ENCODE measurements around the gene CTTNBP2NL. TPM values are rescaled to one million over a fixed set of nuclear protein-coding genes. Genes with fewer than 3 reads are reported as not detected.

Gene CTTNBP2NL
- total and polyA plus RNA-seq, 2 experiments from 2014 or later: 10.2 to 16.4 TPM

GRCh38 chr1:112444269-112444668, 48.3 kb downstream of the CTTNBP2NL start:
- H3K9me3 ChIP-seq (ENCODE audit: low read depth): no peaks in the 10 kb centered on the region
- no peaks in the 10 kb centered on the region for H3K9me2 ChIP-seq (replicated peaks; ENCODE audit: insufficient read depth)
- no peaks in the 10 kb centered on the region for H3K27me3 ChIP-seq
- no peak overlapping the region for H3K4me2 ChIP-seq
- DNase-seq (ENCODE audit: low spot score): no peak
- H3K27ac ChIP-seq: no peak overlapping the region
- no peaks in the 10 kb centered on the region for H3K36me3 ChIP-seq (replicated peaks; ENCODE audit: insufficient read depth, low read depth)
- H2AFZ ChIP-seq: no peak overlapping the region
- TF ChIP-seq EZH2phosphoT487 (IDR thresholded peaks at IDR 0.05; ENCODE audit: low read depth, severe bottlenecking, unreplicated experiment) (no peak), EZH2 (IDR thresholded peaks at IDR 0.05; ENCODE audit: borderline replicate concordance) (no peak), CTCF (IDR thresholded peaks at IDR 0.05; ENCODE audit: poor library complexity) (no peak)
- H4K20me1 ChIP-seq (ENCODE audit: insufficient read depth, poor library complexity, severe bottlenecking): no peaks in the 10 kb centered on the region
- no peak overlapping the region for H3K4me3 ChIP-seq
- H3K79me2 ChIP-seq: peaks cover 41% of the 10 kb centered on the region
- 58% methylated on average over 1 of the region's 1 CpG for WGBS (ENCODE audit: low lambda C conversion rate, missing lambda C conversion rate)
- H3K4me1 ChIP-seq (ENCODE audit: insufficient read depth): no peaks in the 10 kb centered on the region

- no peak overlapping the region for H3K27ac ChIP-seq
- no peaks in the 10 kb centered on the region for H3K9me2 ChIP-seq (replicated peaks; ENCODE audit: insufficient read depth)
- peaks cover 30% of the 10 kb centered on the region for H3K79me2 ChIP-seq
- H2AFZ ChIP-seq: no peak overlapping the region
- DNase-seq (ENCODE audit: low spot score): no peak
- no peak for TF ChIP-seq EZH2 (IDR thresholded peaks at IDR 0.05; ENCODE audit: borderline replicate concordance)
- TF ChIP-seq CTCF (IDR thresholded peaks at IDR 0.05; ENCODE audit: poor library complexity): no peak
- TF ChIP-seq EZH2phosphoT487 (IDR thresholded peaks at IDR 0.05; ENCODE audit: low read depth, severe bottlenecking, unreplicated experiment): no peak
- H3K36me3 ChIP-seq (replicated peaks; ENCODE audit: insufficient read depth, low read depth): no peaks in the 10 kb centered on the region
- H3K4me3 ChIP-seq: no peak overlapping the region
- H4K20me1 ChIP-seq (ENCODE audit: insufficient read depth, poor library complexity, severe bottlenecking): no peaks in the 10 kb centered on the region
- 90% methylated on average over 1 of the region's 1 CpG for WGBS (ENCODE audit: low lambda C conversion rate, missing lambda C conversion rate)
- H3K4me2 ChIP-seq: no peak overlapping the region
- H3K27me3 ChIP-seq: no peaks in the 10 kb centered on the region
- H3K4me1 ChIP-seq (ENCODE audit: insufficient read depth): no peaks in the 10 kb centered on the region
- no peaks in the 10 kb centered on the region for H3K9me3 ChIP-seq (ENCODE audit: low read depth)
Observed at GRCh38 chr1:112445596-112445995, 49.6 kb downstream of the CTTNBP2NL start.

- H3K4me1 ChIP-seq (ENCODE audit: insufficient read depth): no peaks in the 10 kb centered on the region
- H3K27me3 ChIP-seq: no peaks in the 10 kb centered on the region
- no peaks in the 10 kb centered on the region for H4K20me1 ChIP-seq (ENCODE audit: insufficient read depth, poor library complexity, severe bottlenecking)
- no peaks in the 10 kb centered on the region for H3K9me3 ChIP-seq (ENCODE audit: low read depth)
- no peaks in the 10 kb centered on the region for H3K36me3 ChIP-seq (replicated peaks; ENCODE audit: insufficient read depth, low read depth)
- no peak overlapping the region for H3K27ac ChIP-seq
- TF ChIP-seq EZH2 (IDR thresholded peaks at IDR 0.05; ENCODE audit: borderline replicate concordance) (no peak), CTCF (IDR thresholded peaks at IDR 0.05; ENCODE audit: poor library complexity) (no peak), EZH2phosphoT487 (IDR thresholded peaks at IDR 0.05; ENCODE audit: low read depth, severe bottlenecking, unreplicated experiment) (no peak)
- H3K4me2 ChIP-seq: no peak overlapping the region
- no peak for DNase-seq (ENCODE audit: low spot score)
- peaks cover 27% of the 10 kb centered on the region for H3K79me2 ChIP-seq
- H3K9me2 ChIP-seq (replicated peaks; ENCODE audit: insufficient read depth): no peaks in the 10 kb centered on the region
- no peak overlapping the region for H2AFZ ChIP-seq
- 96% methylated on average over 1 of the region's 1 CpG for WGBS (ENCODE audit: low lambda C conversion rate, missing lambda C conversion rate)
- H3K4me3 ChIP-seq: no peak overlapping the region
Observed at GRCh38 chr1:112446411-112446810, 50.4 kb downstream of the CTTNBP2NL start.
